HepG2 (cell line): ENCODE data around the gene PIEZO2. TPM values are rescaled to one million over a fixed set of nuclear protein-coding genes. Genes with fewer than 3 reads are reported as not detected.

ENCODE experiments used
- CENPT ChIP-seq: sonication (generic); formaldehyde crosslinking; IDR thresholded peaks from 2 replicates; pipeline ENCODE4 v1.8.0; 2022; ENCODE audit warnings: low read depth, mild to moderate bottlenecking, moderate library complexity, missing genetic modification reagents
- ELF3 ChIP-seq: IDR thresholded peaks from 2 replicates; pipeline ENCODE4 v1.6.1; 2016; ENCODE audit warnings: missing genetic modification reagents, missing compliant biosample characterization
- MEF2D ChIP-seq: sonication (generic); formaldehyde crosslinking; IDR thresholded peaks from 2 replicates; pipeline ENCODE4 v1.5.1; 2020; ENCODE audit warnings: mild to moderate bottlenecking, missing genetic modification reagents
- MNT ChIP-seq: fragments of 450-650 bp; IDR thresholded peaks from 2 replicates; pipeline ENCODE4 v1.6.1; 2016
- NPAS2 ChIP-seq: sonication (generic); formaldehyde crosslinking; IDR thresholded peaks from 2 replicates; pipeline ENCODE4 v1.8.0; 2022; ENCODE audit warnings: mild to moderate bottlenecking, missing genetic modification reagents, borderline replicate concordance
- PBX2 ChIP-seq: IDR thresholded peaks from 2 replicates; pipeline ENCODE4 v1.6.1; 2016; ENCODE audit warnings: control low read depth
- PLRG1 ChIP-seq: fragments of 450-650 bp; conservative IDR thresholded peaks from 2 replicates; pipeline ENCODE4 v1.6.1; 2016
- POLR2AphosphoS5 ChIP-seq: IDR thresholded peaks from 2 replicates; pipeline ENCODE4 v1.6.1; 2012; ENCODE audit warnings: low read depth, low read length
- SALL1 ChIP-seq: sonication (generic); formaldehyde crosslinking; IDR thresholded peaks from 2 replicates; pipeline ENCODE4 v1.8.0; 2022; ENCODE audit warnings: mild to moderate bottlenecking, missing genetic modification reagents
- SATB2 ChIP-seq: sonication (generic); formaldehyde crosslinking; IDR thresholded peaks from 2 replicates; pipeline ENCODE4 v1.5.0; 2020; ENCODE audit warnings: missing genetic modification reagents
- SIN3A ChIP-seq: IDR thresholded peaks from 2 replicates; pipeline ENCODE4 v1.6.1; 2011; ENCODE audit warnings: low read depth, mild to moderate bottlenecking, control low read depth, low read length, borderline replicate concordance
- SNAPC5 ChIP-seq: sonication (generic); formaldehyde crosslinking; IDR thresholded peaks from 2 replicates; pipeline ENCODE4 v1.8.1; 2023; ENCODE audit warnings: mild to moderate bottlenecking, missing genetic modification reagents, borderline replicate concordance
- SRSF4 ChIP-seq: fragments of 200-400 bp; formaldehyde crosslinking; IDR thresholded peaks from one replicate; pipeline ENCODE4 v1.6.1; 2018; ENCODE audit warnings: mild to moderate bottlenecking, low read depth, low read length, moderate library complexity; ENCODE audit not compliant: poor library complexity, severe bottlenecking
- TAF15 ChIP-seq: fragments of 200-400 bp; formaldehyde crosslinking; IDR thresholded peaks from one replicate; pipeline ENCODE4 v1.6.1; 2018; ENCODE audit warnings: mild to moderate bottlenecking, low read depth, low read length; ENCODE audit not compliant: poor library complexity, severe bottlenecking
- U2AF2 ChIP-seq: fragments of 200-400 bp; formaldehyde crosslinking; IDR thresholded peaks from 2 replicates; pipeline ENCODE4 v1.6.1; 2017; ENCODE audit warnings: low read depth, mild to moderate bottlenecking, low read length
- ZFAT ChIP-seq: sonication (generic); formaldehyde crosslinking; conservative IDR thresholded peaks from 2 replicates; pipeline ENCODE4 v1.8.1; 2023; ENCODE audit warnings: missing genetic modification reagents, inconsistent platforms
- ZFP91 ChIP-seq: sonication (generic); formaldehyde crosslinking; IDR thresholded peaks from 2 replicates; pipeline ENCODE4 v1.9.0; 2022; ENCODE audit warnings: missing genetic modification reagents, mild to moderate bottlenecking, borderline replicate concordance
- ZFYVE20 ChIP-seq: sonication (generic); formaldehyde crosslinking; IDR thresholded peaks from 2 replicates; pipeline ENCODE4 v1.8.0; 2023; ENCODE audit warnings: low read depth, mild to moderate bottlenecking, moderate library complexity, missing genetic modification reagents, borderline replicate concordance
- ZIK1 ChIP-seq: sonication (generic); formaldehyde crosslinking; IDR thresholded peaks from 2 replicates; pipeline ENCODE4 v1.5.0; 2020; ENCODE audit warnings: mild to moderate bottlenecking, low read depth, missing genetic modification reagents, borderline replicate concordance
- ZNF224 ChIP-seq: sonication (generic); formaldehyde crosslinking; IDR thresholded peaks from 2 replicates; pipeline ENCODE4 v1.5.0; 2020; ENCODE audit warnings: mild to moderate bottlenecking, missing genetic modification reagents
- ZNF263 ChIP-seq: sonication (generic); formaldehyde crosslinking; IDR thresholded peaks from 2 replicates; pipeline ENCODE4 v1.4.0; 2020; ENCODE audit warnings: missing genetic modification reagents
- ZNF451 ChIP-seq: sonication (generic); formaldehyde crosslinking; IDR thresholded peaks from 2 replicates; pipeline ENCODE4 v1.5.0; 2020; ENCODE audit warnings: mild to moderate bottlenecking, missing genetic modification reagents
- ZNF572 ChIP-seq: sonication (generic); formaldehyde crosslinking; IDR thresholded peaks from 2 replicates; pipeline ENCODE4 v1.5.1; 2020; ENCODE audit warnings: mild to moderate bottlenecking, missing genetic modification reagents
- ZNF598 ChIP-seq: sonication (generic); formaldehyde crosslinking; IDR thresholded peaks from 2 replicates; pipeline ENCODE4 v1.5.1; 2020; ENCODE audit warnings: mild to moderate bottlenecking, missing genetic modification reagents, borderline replicate concordance
- ZNF709 ChIP-seq: sonication (generic); formaldehyde crosslinking; IDR thresholded peaks from 2 replicates; pipeline ENCODE4 v1.5.0; 2020; ENCODE audit warnings: mild to moderate bottlenecking, missing genetic modification reagents
- ZSCAN22 ChIP-seq: sonication (generic); formaldehyde crosslinking; IDR thresholded peaks from 2 replicates; pipeline ENCODE4 v1.4.0; 2020; ENCODE audit warnings: mild to moderate bottlenecking, missing genetic modification reagents
- ZZZ3 ChIP-seq: sonication (generic); formaldehyde crosslinking; IDR thresholded peaks from 2 replicates; pipeline ENCODE4 v1.4.0; 2020; ENCODE audit warnings: missing genetic modification reagents, mild to moderate bottlenecking, borderline replicate concordance
- polyA plus RNA-seq, 8 experiments: library from polyadenylated mRNA; depleted of rRNA in 3 of 8; stranded (reverse) in 7 of 8; unstranded in 1 of 8; fragments of >200 nt; fragmentation: Illumina TruSeq in 4 of 8; extraction: Trizol in 4 of 8; gene quantifications; 2 replicates each; pipeline versions ENCODE4 v1.2.1 to v1.2.3, GENCODE V29; 2011 to 2016; ENCODE audit warnings: low read depth in 4 of 8, missing spikeins in 1 of 8, mixed read lengths in 1 of 8; ENCODE audit not compliant: insufficient read depth in 1 of 8
- total RNA-seq, 5 experiments: library from RNA; depleted of rRNA; stranded (reverse); fragments of >200 nt; fragmentation: Illumina TruSeq; extraction: Trizol; gene quantifications; 2 replicates each; pipeline ENCODE4 v1.2.3, GENCODE V29; 2016; ENCODE audit warnings: low read depth in 1 of 5

PIEZO2 gene
- total and polyA plus RNA-seq, 2 of the 13 experiments (the other 11 are each of a cell fraction or from before 2014, with no cell fraction given) = 15.2 to 27.2 TPM

GRCh38 chr18:11149441-11150270, at the start of gene PIEZO2 (continued):
- TF ChIP-seq ZNF709 (CRISPR knock-in tag) (no peak), PBX2 (CRISPR knock-in tag) (peak; percentile 79), ZNF263 (CRISPR knock-in tag) (peak; percentile 47), ZIK1 (peak; percentile 43; the same call in 1 of the 2 replicates), MNT (no peak), ZNF451 (CRISPR knock-in tag) (no peak), SIN3A (no peak), ZFYVE20 (CRISPR knock-in tag) (no peak; the same call in 1 of the 2 replicates), SATB2 (CRISPR knock-in tag) (no peak; the same call in 1 of the 2 replicates), ZNF224 (CRISPR knock-in tag) (0 out of 2 replicates have a peak, but pooled peaks have one; percentile 65), ELF3 (CRISPR knock-in tag) (peak; percentile 40; the same call in 1 of the 2 replicates), ZFP91 (CRISPR knock-in tag) (peak; percentile 71; the same call in 1 of the 2 replicates), ZSCAN22 (no peak; the same call in 1 of the 2 replicates), POLR2AphosphoS5 (no peak), MEF2D (CRISPR knock-in tag) (no peak; the same call in 1 of the 2 replicates), SALL1 (CRISPR knock-in tag) (peak; percentile 66), U2AF2 (no peak), SNAPC5 (no peak), CENPT (CRISPR knock-in tag) (no peak), TAF15 (no peak), ZFAT (CRISPR knock-in tag) (peak; percentile 86; the same call in 1 of the 2 replicates), NPAS2 (CRISPR knock-in tag) (no peak), ZNF598 (CRISPR knock-in tag) (no peak), PLRG1 (no peak), SRSF4 (no peak), ZNF572 (CRISPR knock-in tag) (no peak), ZZZ3 (CRISPR knock-in tag) (no peak)
